Neural crest cell (in vitro differentiated cells): ENCODE measurements around the gene RRM2. TPM values are rescaled to one million over a fixed set of nuclear protein-coding genes. Genes with fewer than 3 reads are reported as not detected.

ENCODE experiments used
- DNase-seq: peaks from one replicate; pipeline ENCODE4 v3.0.0; 2021; ENCODE audit warnings: low read depth, mixed read lengths, low spot score
- H3K27ac Mint-ChIP-seq: one replicate; pipeline ENCODE4 v1.8.0; 2021; ENCODE audit warnings: mild to moderate bottlenecking, mixed read lengths; ENCODE audit not compliant: unreplicated experiment
- H3K27me3 Mint-ChIP-seq: 2 replicates; pipeline ENCODE4 v1.8.0; 2021; ENCODE audit warnings: low read depth, mild to moderate bottlenecking, mixed read lengths
- H3K36me3 Mint-ChIP-seq: 2 replicates; pipeline ENCODE4 v1.8.0; 2021; ENCODE audit warnings: low read depth, mild to moderate bottlenecking, mixed read lengths
- H3K4me1 Mint-ChIP-seq: 2 replicates; pipeline ENCODE4 v1.8.0; 2021; ENCODE audit warnings: mixed read lengths
- H3K4me3 Mint-ChIP-seq: one replicate; pipeline ENCODE4 v1.8.0; 2021; ENCODE audit warnings: mild to moderate bottlenecking, mixed read lengths
- H3K9me3 Mint-ChIP-seq: 2 replicates; pipeline ENCODE4 v1.8.0; 2021; ENCODE audit warnings: mixed read lengths
- CTCF ChIP-seq: fragments of 200-600 bp; sonication (generic); conservative IDR thresholded peaks from 2 replicates; pipeline ENCODE4 v1.5.0; 2021; ENCODE audit warnings: antibody characterized with exemption, mild to moderate bottlenecking
- long read RNA-seq: library from polyadenylated mRNA; unstranded; transcript quantifications from one replicate; pipeline ENCODE4 v2.0.0, GENCODE V29; 2020
- total RNA-seq: library from RNA; stranded (reverse); gene quantifications from 2 replicates; pipeline ENCODE4 v1.2.1, GENCODE V29; 2021

The RRM2 gene
- 203 and 210 TPM in 2 replicates for total RNA-seq
- long read RNA-seq, transcript RRM2-202 (10 exons, 3,673 nt): major isoform, 486 of 641 reads
- long read RNA-seq, partial matches to known transcripts: 150 of 641 reads
- long read RNA-seq, other reads (novel, unspliced or antisense): 2 of 641 reads

- peak; percentile 95 for DNase-seq
- Mint-ChIP-seq H3K36me3 (peaks cover 26% of the 10 kb centered on the region), H3K9me3 (no peaks in the 10 kb centered on the region), H3K27me3 (no peaks in the 10 kb centered on the region), H3K4me3 (peak within 1 kb of the TSS; percentile 97), H3K27ac (peak within 1 kb of the TSS; percentile 96), H3K4me1 (peaks cover 56% of the 10 kb centered on the region)
- TF ChIP-seq CTCF: no peak
Observed at GRCh38 chr2:10122500-10123280, at the start of gene RRM2. Gene RRM2, plus strand, starts transcription at chr2:10122739. Its CDS starts 60 bp downstream, at chr2:10122799.

DNA sequence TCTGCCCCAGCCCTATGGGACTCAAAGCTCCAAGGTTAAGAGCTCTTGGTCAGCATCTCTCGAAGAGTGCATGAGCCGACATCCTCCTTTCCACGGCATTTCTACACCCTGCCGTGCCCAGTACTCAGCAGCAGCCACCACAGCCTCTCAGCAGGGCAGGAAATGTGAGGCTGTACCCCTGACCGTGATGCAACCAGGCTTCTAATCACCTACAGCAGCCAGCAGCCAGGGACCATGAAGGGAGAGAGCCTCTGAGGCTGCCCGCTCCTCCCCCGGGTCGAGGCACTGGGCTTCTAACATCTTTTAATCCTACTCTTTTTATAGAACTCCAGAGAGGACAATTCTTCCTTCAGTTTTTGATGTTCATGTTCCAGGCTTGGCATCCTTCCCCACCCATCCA is 48.8 kb upstream of the RRM2 start:
- H3K27me3 Mint-ChIP-seq: peaks cover 58% of the 10 kb centered on the region
- H3K9me3 Mint-ChIP-seq: no peaks in the 10 kb centered on the region
- H3K4me3 Mint-ChIP-seq: no peak overlapping the region
- TF ChIP-seq CTCF: no peak
- no peak overlapping the region for H3K27ac Mint-ChIP-seq
- H3K4me1 Mint-ChIP-seq: no peaks in the 10 kb centered on the region
- no peak for DNase-seq
- no peaks in the 10 kb centered on the region for H3K36me3 Mint-ChIP-seq

DNA sequence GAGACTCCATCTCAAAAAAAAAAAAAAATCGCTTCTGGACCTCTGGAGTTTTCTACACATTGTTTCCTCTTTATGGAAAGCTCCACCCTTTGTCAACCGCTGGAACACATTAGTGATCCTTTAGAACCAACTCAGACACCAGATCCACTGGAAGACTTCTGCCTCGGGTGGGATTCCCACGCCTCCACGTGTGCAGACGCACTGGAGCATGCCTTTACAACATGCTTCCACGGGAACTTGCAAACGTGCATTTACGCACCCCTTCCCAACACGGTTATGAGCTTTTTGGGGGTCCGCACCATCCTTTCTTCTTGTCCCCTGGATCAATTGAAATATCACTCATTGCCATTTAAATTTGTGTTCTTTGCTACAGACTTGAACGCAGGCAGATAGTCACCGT is 47.4 kb upstream of the RRM2 start:
- H3K27me3 Mint-ChIP-seq: peaks cover 65% of the 10 kb centered on the region
- H3K4me3 Mint-ChIP-seq: no peak overlapping the region
- H3K36me3 Mint-ChIP-seq: no peaks in the 10 kb centered on the region
- no peak for TF ChIP-seq CTCF
- peaks cover 4% of the 10 kb centered on the region for H3K4me1 Mint-ChIP-seq
- H3K27ac Mint-ChIP-seq: no peak overlapping the region
- DNase-seq: no peak
- H3K9me3 Mint-ChIP-seq: no peaks in the 10 kb centered on the region

DNA sequence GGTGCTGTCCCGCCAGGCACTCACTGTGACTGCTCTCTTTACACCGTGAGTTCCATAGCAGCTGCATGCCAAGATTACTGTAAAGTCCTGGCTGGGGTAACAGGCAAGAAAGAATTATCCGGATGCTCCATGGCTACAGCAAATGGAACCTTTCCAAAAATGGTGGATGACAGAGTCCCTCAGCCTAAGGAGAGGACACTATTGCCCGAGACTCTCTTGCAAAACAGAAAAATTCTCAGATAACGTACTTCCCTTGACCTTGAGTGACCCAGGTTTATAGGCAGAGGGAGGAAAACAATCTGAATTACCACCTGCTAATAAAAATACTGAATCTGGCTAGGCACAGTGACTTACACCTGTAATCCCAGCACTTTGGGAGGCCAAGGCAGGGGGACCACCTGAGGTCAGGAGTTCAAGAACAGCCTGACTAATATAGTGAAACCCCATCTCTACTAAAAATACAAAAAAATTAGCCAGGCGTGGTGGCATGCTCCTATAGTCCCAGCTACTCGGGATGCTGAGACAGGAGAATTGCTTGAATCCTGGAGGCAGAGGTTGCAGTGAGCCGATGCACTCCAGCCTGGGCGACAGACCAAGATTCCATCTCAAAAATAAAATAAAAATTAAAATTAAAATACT is 46.8 kb upstream of the RRM2 start:
- Mint-ChIP-seq H3K4me3 (no peak overlapping the region), H3K27ac (no peak overlapping the region), H3K27me3 (peaks cover 68% of the 10 kb centered on the region), H3K4me1 (peaks cover 4% of the 10 kb centered on the region), H3K36me3 (no peaks in the 10 kb centered on the region), H3K9me3 (no peaks in the 10 kb centered on the region)
- no peak for DNase-seq
- no peak for TF ChIP-seq CTCF

DNA sequence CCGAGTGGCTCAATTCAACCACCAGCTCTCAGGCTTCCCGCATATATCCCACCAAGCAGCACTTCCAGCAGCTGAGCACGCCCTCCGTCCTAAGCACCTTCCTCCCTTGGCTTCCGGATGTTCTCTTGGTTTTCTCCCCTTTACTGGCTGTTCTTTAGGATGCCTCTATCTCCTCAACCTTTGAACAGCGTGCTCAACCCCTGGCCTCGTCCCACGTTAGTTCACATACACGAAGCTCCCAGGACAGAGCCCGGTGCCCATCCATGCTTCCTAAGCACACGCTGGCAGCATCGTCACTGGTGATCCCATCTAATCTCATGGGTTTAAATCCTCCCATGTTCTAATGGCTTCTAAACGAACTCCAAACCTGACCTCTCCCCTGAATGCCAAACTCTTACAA is 46.0 kb upstream of the RRM2 start:
- H3K4me1 Mint-ChIP-seq: peaks cover 4% of the 10 kb centered on the region
- H3K27ac Mint-ChIP-seq: no peak overlapping the region
- peaks cover 76% of the 10 kb centered on the region for H3K27me3 Mint-ChIP-seq
- TF ChIP-seq CTCF: no peak
- no peak overlapping the region for H3K4me3 Mint-ChIP-seq
- no peaks in the 10 kb centered on the region for H3K9me3 Mint-ChIP-seq
- H3K36me3 Mint-ChIP-seq: no peaks in the 10 kb centered on the region
- no peak for DNase-seq
